Stimulated activated naive CD8-positive, alpha-beta T cell treated with anti-CD3 and anti-CD28 coated beads, Interleukin-15, amount 100 ng/mL, for 72 hours (primary cell): ENCODE measurements around the gene AFDN.

Experiments
- ATAC-seq: fragments of 150-1000 bp; cut with Tn5 transposase; 2 replicates; pipeline ENCODE4 v1.10.0; 2021; ENCODE audit warnings: mild to moderate bottlenecking, moderate library complexity
- DNase-seq, 2 donors: peaks; one replicate each; pipeline ENCODE4 v3.0.0; 2021 to 2022
- H3K27ac Mint-ChIP-seq, 2 donors: one replicate each; pipeline ENCODE4 v1.8.0; 2022; ENCODE audit warnings: mild to moderate bottlenecking in 2 of 2, mixed read lengths in 2 of 2, moderate library complexity in 2 of 2
- H3K27me3 Mint-ChIP-seq: one replicate; pipeline ENCODE4 v1.8.0; 2022; ENCODE audit warnings: mixed read lengths
- H3K4me1 Mint-ChIP-seq: one replicate; pipeline ENCODE4 v1.8.0; 2022; ENCODE audit warnings: mild to moderate bottlenecking, mixed read lengths
- H3K4me3 Mint-ChIP-seq, 2 donors: one replicate each; pipeline ENCODE4 v1.8.0; 2022; ENCODE audit warnings: mild to moderate bottlenecking in 2 of 2, mixed read lengths in 2 of 2, moderate library complexity in 1 of 2
- H3K9me3 Mint-ChIP-seq, 2 donors: one replicate each; pipeline ENCODE4 v1.8.0; 2022; ENCODE audit warnings: mixed read lengths in 2 of 2

The AFDN gene

GRCh38 chr6:167791091-167791779 lies 35.5 kb upstream of the AFDN start:
- ATAC-seq, result no peak
- H3K4me3 Mint-ChIP-seq, result no peak overlapping the region
- H3K27ac Mint-ChIP-seq, result no peak overlapping the region
- peaks cover under 1% of the 10 kb centered on the region for H3K4me1 Mint-ChIP-seq
- H3K27me3 Mint-ChIP-seq, result peaks cover 58% of the 10 kb centered on the region
- no peak for DNase-seq
- H3K9me3 Mint-ChIP-seq, result no peaks in the 10 kb centered on the region

GRCh38 chr6:167791780-167792478 lies 34.8 kb upstream of the AFDN start:
- H3K4me1 Mint-ChIP-seq, result peaks cover 7% of the 10 kb centered on the region
- DNase-seq, result no peak
- no peaks in the 10 kb centered on the region for H3K9me3 Mint-ChIP-seq
- H3K4me3 Mint-ChIP-seq, result no peak overlapping the region
- no peak overlapping the region for H3K27ac Mint-ChIP-seq
- no peak for ATAC-seq
- H3K27me3 Mint-ChIP-seq, result peaks cover 65% of the 10 kb centered on the region

- peaks cover 7% of the 10 kb centered on the region for H3K4me1 Mint-ChIP-seq
- peaks cover 79% of the 10 kb centered on the region for H3K27me3 Mint-ChIP-seq
- H3K4me3 Mint-ChIP-seq, result no peak overlapping the region
- no peaks in the 10 kb centered on the region for H3K9me3 Mint-ChIP-seq
- DNase-seq (no peak), ATAC-seq (no peak)
- H3K27ac Mint-ChIP-seq, result no peak overlapping the region
These were observed 33.3 kb upstream of the AFDN start for GRCh38 chr6:167793421-167793820.

- Mint-ChIP-seq H3K4me3 (no peak overlapping the region), H3K27me3 (peaks cover 88% of the 10 kb centered on the region), H3K27ac (no peak overlapping the region), H3K4me1 (peaks cover 7% of the 10 kb centered on the region), H3K9me3 (no peaks in the 10 kb centered on the region)
- ATAC-seq (no peak), DNase-seq (no peak)
These were observed 32.3 kb upstream of the AFDN start for GRCh38 chr6:167794161-167795157.

- DNase-seq, result no peak
- Mint-ChIP-seq H3K4me3 (no peak overlapping the region), H3K27me3 (peaks cover 91% of the 10 kb centered on the region), H3K27ac (no peak overlapping the region), H3K9me3 (no peaks in the 10 kb centered on the region), H3K4me1 (peaks cover 7% of the 10 kb centered on the region)
- ATAC-seq, result no peak
These were observed 31.3 kb upstream of the AFDN start for GRCh38 chr6:167795321-167795811.

GRCh38 chr6:167795874-167796191 lies 30.9 kb upstream of the AFDN start:
- peaks cover 86% of the 10 kb centered on the region for H3K27me3 Mint-ChIP-seq
- DNase-seq (no peak), ATAC-seq (peak; percentile 9)
- peaks cover 7% of the 10 kb centered on the region for H3K4me1 Mint-ChIP-seq
- H3K9me3 Mint-ChIP-seq, result no peaks in the 10 kb centered on the region
- no peak overlapping the region for H3K4me3 Mint-ChIP-seq
- no peak overlapping the region for H3K27ac Mint-ChIP-seq

- H3K4me1 Mint-ChIP-seq, result peaks cover 7% of the 10 kb centered on the region
- H3K27ac Mint-ChIP-seq, result no peak overlapping the region
- ATAC-seq (peak; percentile 53), DNase-seq (no peak)
- peaks cover 83% of the 10 kb centered on the region for H3K27me3 Mint-ChIP-seq
- H3K4me3 Mint-ChIP-seq, result peak overlapping the region; percentile 14 to 36
- H3K9me3 Mint-ChIP-seq, result no peaks in the 10 kb centered on the region
These were observed 30.3 kb upstream of the AFDN start for GRCh38 chr6:167796192-167796981.

- H3K27me3 Mint-ChIP-seq, result peaks cover 85% of the 10 kb centered on the region
- peaks cover 7% of the 10 kb centered on the region for H3K4me1 Mint-ChIP-seq
- ATAC-seq (no peak), DNase-seq (no peak)
- no peaks in the 10 kb centered on the region for H3K9me3 Mint-ChIP-seq
- H3K27ac Mint-ChIP-seq, result no peak overlapping the region
- peak overlapping the region in 1 of 2 donors; percentile 36 for H3K4me3 Mint-ChIP-seq
These were observed 29.7 kb upstream of the AFDN start for GRCh38 chr6:167797011-167797471.

- Mint-ChIP-seq H3K4me3 (peak overlapping the region in 1 of 2 donors; percentile 10), H3K9me3 (no peaks in the 10 kb centered on the region)
- DNase-seq, result no peak
These were observed 29.0 kb upstream of the AFDN start for GRCh38 chr6:167797476-167798265.

GRCh38 chr6:167798453-167798852 lies 28.3 kb upstream of the AFDN start:
- Mint-ChIP-seq H3K4me3 (no peak overlapping the region), H3K9me3 (no peaks in the 10 kb centered on the region), H3K27ac (no peak overlapping the region), H3K4me1 (peaks cover 7% of the 10 kb centered on the region), H3K27me3 (peaks cover 85% of the 10 kb centered on the region)
- DNase-seq (no peak), ATAC-seq (no peak)

More at GRCh38 chr6:167797476-167798265, 29.0 kb upstream of the AFDN start:
- ATAC-seq, result no peak
- no peak overlapping the region for H3K27ac Mint-ChIP-seq
- H3K27me3 Mint-ChIP-seq, result peaks cover 85% of the 10 kb centered on the region
- peaks cover 7% of the 10 kb centered on the region for H3K4me1 Mint-ChIP-seq

GRCh38 chr6:167799033-167799821 lies 27.5 kb upstream of the AFDN start:
- peaks cover 83% of the 10 kb centered on the region for H3K27me3 Mint-ChIP-seq
- no peak overlapping the region for H3K27ac Mint-ChIP-seq

GRCh38 chr6:167800549-167800948 lies 26.2 kb upstream of the AFDN start:
- no peaks in the 10 kb centered on the region for H3K9me3 Mint-ChIP-seq
- H3K27ac Mint-ChIP-seq, result no peak overlapping the region

More at GRCh38 chr6:167799033-167799821, 27.5 kb upstream of the AFDN start:
- Mint-ChIP-seq H3K4me1 (peaks cover 7% of the 10 kb centered on the region), H3K9me3 (no peaks in the 10 kb centered on the region), H3K4me3 (no peak overlapping the region)
- DNase-seq, result no peak
- no peak for ATAC-seq

GRCh38 chr6:167801263-167801662 lies 25.4 kb upstream of the AFDN start:
- no peaks in the 10 kb centered on the region for H3K9me3 Mint-ChIP-seq
- peaks cover 78% of the 10 kb centered on the region for H3K27me3 Mint-ChIP-seq
- ATAC-seq (no peak), DNase-seq (no peak)
- H3K4me1 Mint-ChIP-seq, result peaks cover 6% of the 10 kb centered on the region
- H3K27ac Mint-ChIP-seq, result no peak overlapping the region
- no peak overlapping the region for H3K4me3 Mint-ChIP-seq

More at GRCh38 chr6:167800549-167800948, 26.2 kb upstream of the AFDN start:
- DNase-seq (no peak), ATAC-seq (no peak)
- peaks cover 7% of the 10 kb centered on the region for H3K4me1 Mint-ChIP-seq
- no peak overlapping the region for H3K4me3 Mint-ChIP-seq
- H3K27me3 Mint-ChIP-seq, result peaks cover 83% of the 10 kb centered on the region
